ENCODE measurements around the gene FOXA2.

The FOXA2 gene

GRCh38 chr20:22536956-22537756 lies 47.2 kb downstream of the FOXA2 start:
- DNase-seq (ENCODE audit: low spot score): no peak

- no peak for DNase-seq (ENCODE audit: low spot score)
Measured at GRCh38 chr20:22536141-22536828, 48.1 kb downstream of the FOXA2 start.

GRCh38 chr20:22535483-22535882 lies 48.9 kb downstream of the FOXA2 start:
- DNase-seq (ENCODE audit: low spot score): no peak

GRCh38 chr20:22533823-22534751 lies 50.3 kb downstream of the FOXA2 start:
- no peak for DNase-seq (ENCODE audit: low spot score)

- no peak for DNase-seq (ENCODE audit: low spot score)
Measured at GRCh38 chr20:22532598-22532997, 51.8 kb downstream of the FOXA2 start.

GRCh38 chr20:22531756-22532155 lies 52.6 kb downstream of the FOXA2 start:
- DNase-seq (ENCODE audit: low spot score): no peak

GRCh38 chr20:22531056-22531615 lies 53.2 kb downstream of the FOXA2 start:
- DNase-seq (ENCODE audit: low spot score): no peak
